Subcutaneous abdominal adipose tissue (tissue), 5 donors: Measurements from ENCODE around the gene DYDC1.

Experiments
- H3K27ac ChIP-seq: one replicate; pipeline ENCODE4 v1.7.0; 2013; ENCODE audit warnings: low read depth, mild to moderate bottlenecking, inconsistent platforms, low read length, moderate library complexity
- H3K27me3 ChIP-seq, 5 donors: one replicate each; pipeline ENCODE4 v1.7.0; 2013; ENCODE audit warnings: low read length in 5 of 5, inconsistent platforms in 1 of 5; ENCODE audit not compliant: control insufficient read depth in 5 of 5, insufficient read depth in 4 of 5
- H3K36me3 ChIP-seq, 5 donors: one replicate each; pipeline ENCODE4 v1.7.0; 2013; ENCODE audit warnings: low read length in 5 of 5; ENCODE audit not compliant: control insufficient read depth in 5 of 5, insufficient read depth in 5 of 5
- H3K4me1 ChIP-seq, 5 donors: one replicate each; pipeline ENCODE4 v1.7.0; 2013; ENCODE audit warnings: low read length in 5 of 5, mild to moderate bottlenecking in 3 of 5, moderate library complexity in 1 of 5; ENCODE audit not compliant: control insufficient read depth in 5 of 5, insufficient read depth in 5 of 5
- H3K4me3 ChIP-seq, 5 donors: one replicate each; pipeline ENCODE4 v1.7.0; 2013; ENCODE audit warnings: low read length in 5 of 5, low read depth in 1 of 5
- H3K9ac ChIP-seq, 5 donors: one replicate each; pipeline ENCODE4 v1.7.0; 2013; ENCODE audit warnings: low read length in 5 of 5, mild to moderate bottlenecking in 4 of 5, moderate library complexity in 3 of 5
- H3K9me3 ChIP-seq, 5 donors: one replicate each; pipeline ENCODE4 v1.7.0; 2013; ENCODE audit warnings: low read length in 5 of 5; ENCODE audit not compliant: control insufficient read depth in 5 of 5
- donor health status: healthy.
- donor health status: healthy.
- donor health status: healthy.
- donor health status: healthy.
- donor health status: healthy.

The DYDC1 gene

DNA sequence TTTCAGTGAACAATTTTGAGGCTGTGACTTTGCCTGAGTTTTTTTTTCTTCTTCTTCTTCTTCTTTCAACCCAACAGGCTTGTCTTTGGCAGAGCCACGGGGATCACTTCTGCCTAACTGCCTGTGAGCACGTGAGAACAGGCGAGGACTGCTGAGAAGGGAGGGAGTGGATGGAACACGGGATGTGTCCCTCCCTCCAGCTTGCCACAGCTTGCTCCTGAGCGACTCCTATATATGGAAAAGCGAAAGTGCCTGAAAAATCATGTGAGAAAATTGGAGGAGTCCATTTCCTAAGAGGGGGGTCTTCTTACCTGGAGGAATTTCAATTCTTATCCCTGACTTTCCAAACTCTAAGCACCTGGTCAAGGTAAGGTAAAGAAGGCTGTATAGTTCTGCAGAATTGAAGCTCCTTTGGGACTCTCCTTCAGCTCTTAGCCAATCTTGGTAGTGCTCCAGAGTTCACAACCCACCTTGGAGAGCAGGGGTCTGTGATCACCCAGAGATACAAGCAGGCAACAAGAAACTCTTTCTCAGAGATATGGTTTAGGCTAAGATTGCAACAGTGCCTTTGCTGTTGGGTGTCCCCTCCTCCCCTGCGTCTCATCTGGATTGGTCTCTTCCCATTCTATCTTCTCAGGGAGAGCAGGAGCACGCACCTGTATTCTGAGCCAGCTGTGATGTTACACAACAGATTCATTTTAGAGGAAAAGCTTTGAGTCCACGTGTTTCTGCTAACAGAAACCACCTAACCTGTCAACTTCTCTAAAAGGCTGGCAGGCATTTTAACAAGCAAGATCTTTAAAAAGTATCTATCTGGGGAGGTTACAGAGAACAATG is 66.9 kb downstream of the DYDC1 start, which contains the start of gene MAT1A:
Gene MAT1A (minus strand): TSS at position 208 of the 837 bp plus-strand sequence. CDS start 235 bp downstream, outside the sequence.
- Histone ChIP-seq H3K9ac (no peak within 1 kb of the TSS), H3K4me3 (no peak within 1 kb of the TSS), H3K27ac (no peak within 1 kb of the TSS)

DNA sequence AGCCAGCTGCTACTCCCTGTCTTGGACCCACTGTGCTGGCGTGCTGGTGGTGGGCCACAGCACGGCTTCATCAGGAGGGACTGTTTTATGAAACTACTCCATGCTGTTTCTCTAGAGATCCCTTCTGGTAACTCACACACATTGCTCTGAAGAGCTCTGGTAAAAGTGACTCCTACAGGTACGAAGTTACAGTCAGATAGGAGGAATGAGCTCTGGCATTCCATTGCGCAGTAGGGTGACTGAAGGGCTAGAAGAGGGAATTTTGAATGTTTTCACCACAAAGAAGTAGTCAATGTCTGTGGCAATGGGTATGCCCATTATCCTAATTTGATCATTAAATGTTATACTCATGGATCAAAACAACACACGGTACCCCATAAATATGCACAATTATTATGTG is 67.7 kb downstream of the DYDC1 start:
- no peak overlapping the region for H3K9ac ChIP-seq
- H3K27me3 ChIP-seq, result peaks cover 0 to 8% (median 0%) of the 10 kb centered on the region in 5 donors
- H3K4me1 ChIP-seq, result no peaks in the 10 kb centered on the region
- H3K4me3 ChIP-seq, result no peak overlapping the region
- no peaks in the 10 kb centered on the region for H3K36me3 ChIP-seq
- no peak overlapping the region for H3K27ac ChIP-seq
- H3K9me3 ChIP-seq, result no peaks in the 10 kb centered on the region

More for the DNA sequence above, 66.9 kb downstream of the DYDC1 start, which contains the start of gene MAT1A:
- Histone ChIP-seq H3K9me3 (no peaks in the 10 kb centered on the region), H3K27me3 (peaks cover 0 to 6% (median 0%) of the 10 kb centered on the region in 5 donors), H3K36me3 (no peaks in the 10 kb centered on the region), H3K4me1 (no peaks in the 10 kb centered on the region)
